SK-N-SH (cell line): ENCODE results near the gene REEP1. TPM values are rescaled to one million over a fixed set of nuclear protein-coding genes. Genes with fewer than 3 reads are reported as not detected.

Experiments
- CTCF ChIA-PET: fragments of 300-600, 350-600 bp; formaldehyde crosslinking; extraction: SDS; loops from one replicate; lab custom pipeline; 2021; lab: Yijun Ruan, JAX
- POLR2A ChIA-PET: fragments of 350-600 bp; sonication (Branson Sonifier 250); formaldehyde crosslinking; extraction: SDS; loops from one replicate; lab custom pipeline; 2020; ENCODE audit warnings: antibody characterized with exemption, inconsistent platforms; lab: Yijun Ruan, JAX
- DNase-seq: peaks from one replicate; pipeline ENCODE4 v3.0.0; 2012
- H2AFZ ChIP-seq: fragments of 200-600 bp; sonication (generic); 2 replicates; pipeline ENCODE4 v1.8.1; 2016; ENCODE audit warnings: antibody characterized with exemption, mild to moderate bottlenecking, low read depth
- H3F3A ChIP-seq: fragments of 200-600 bp; sonication (generic); replicated peaks from 2 replicates; pipeline ENCODE3; 2016; ENCODE audit warnings: antibody characterized with exemption, mild to moderate bottlenecking; ENCODE audit not compliant: insufficient read depth
- H3K27ac ChIP-seq, 2 experiments: fragments of 200-500 bp in 1 of 2; fragments of 200-600 bp in 1 of 2; sonication (Bioruptor generic) in 1 of 2; sonication (generic), shearing (Covaris generic) in 1 of 2; 2 replicates each; pipeline versions ENCODE4 v1.5.1 to v1.6.1; 2014 to 2016; ENCODE audit warnings: low read depth in 2 of 2, inconsistent platforms in 1 of 2, low read length in 1 of 2, mild to moderate bottlenecking in 1 of 2, mixed read lengths in 1 of 2
- H3K27me3 ChIP-seq: fragments of 200-600 bp; sonication (generic), shearing (Covaris generic); 2 replicates; pipeline ENCODE4 v1.6.1; 2016; ENCODE audit warnings: mixed run types; ENCODE audit not compliant: insufficient read depth
- H3K36me3 ChIP-seq, 2 experiments: fragments of 200-500 bp in 1 of 2; fragments of 200-600 bp in 1 of 2; sonication (Bioruptor generic) in 1 of 2; sonication (generic) in 1 of 2; replicated peaks in 1 of 2; 2 replicates each; pipeline versions ENCODE3 to v1.5.1; 2014 to 2016; ENCODE audit warnings: low read length in 1 of 2, mild to moderate bottlenecking in 1 of 2; ENCODE audit not compliant: insufficient read depth in 2 of 2, control insufficient read depth in 1 of 2
- H3K4me1 ChIP-seq, 2 experiments: fragments of 200-500 bp in 1 of 2; fragments of 200-600 bp in 1 of 2; sonication (Bioruptor generic) in 1 of 2; sonication (generic), shearing (Covaris generic) in 1 of 2; 2 replicates each; pipeline versions ENCODE4 v1.5.1 to v1.6.1; 2014 to 2016; ENCODE audit warnings: low read depth in 1 of 2, low read length in 1 of 2, mixed run types in 1 of 2; ENCODE audit not compliant: insufficient read depth in 2 of 2, control insufficient read depth in 1 of 2
- H3K4me2 ChIP-seq: fragments of 200-600 bp; sonication (generic), shearing (Covaris generic); 2 replicates; pipeline ENCODE4 v1.6.1; 2017; ENCODE audit warnings: mixed run types
- H3K4me3 ChIP-seq, 2 experiments: fragments of 200-500 bp in 1 of 2; fragments of 200-600 bp in 1 of 2; sonication (Bioruptor generic) in 1 of 2; sonication (generic), shearing (Covaris generic) in 1 of 2; 2 replicates each; pipeline versions ENCODE4 v1.5.1 to v1.8.1; 2014 to 2016; ENCODE audit warnings: low read depth in 2 of 2, inconsistent platforms in 1 of 2, low read length in 1 of 2, mild to moderate bottlenecking in 1 of 2, mixed read lengths in 1 of 2, moderate library complexity in 1 of 2
- H3K79me2 ChIP-seq: fragments of 200-600 bp; sonication (generic); 2 replicates; pipeline ENCODE4 v1.8.1; 2017; ENCODE audit warnings: mild to moderate bottlenecking; ENCODE audit not compliant: insufficient read depth
- H3K9ac ChIP-seq: fragments of 200-600 bp; sonication (generic); 2 replicates; pipeline ENCODE4 v1.6.1; 2017; ENCODE audit warnings: mixed run types
- H3K9me2 ChIP-seq: fragments of 200-600 bp; sonication (generic); 2 replicates; pipeline ENCODE4 v1.6.1; 2017; ENCODE audit warnings: mixed run types
- H3K9me3 ChIP-seq: fragments of 200-600 bp; sonication (generic); 2 replicates; pipeline ENCODE4 v1.6.1; 2017; ENCODE audit warnings: mixed run types, mild to moderate bottlenecking, moderate library complexity
- H4K20me1 ChIP-seq: fragments of 200-600 bp; sonication (generic); 2 replicates; pipeline ENCODE4 v1.6.1; 2017; ENCODE audit warnings: mild to moderate bottlenecking, mixed run types; ENCODE audit not compliant: insufficient read depth
- CHD2 ChIP-seq: fragments of 150-350 bp; IDR thresholded peaks from 2 replicates; pipeline ENCODE4 v1.6.1; 2018; ENCODE audit warnings: low read length; ENCODE audit not compliant: partially characterized antibody
- ELF1 ChIP-seq: IDR thresholded peaks from 2 replicates; pipeline ENCODE4 v1.4.0; 2012
- FOXM1 ChIP-seq: IDR thresholded peaks from 2 replicates; pipeline ENCODE4 v1.4.0; 2012; ENCODE audit warnings: low read depth, mild to moderate bottlenecking
- GABPA ChIP-seq: IDR thresholded peaks from 2 replicates; pipeline ENCODE4 v1.4.0; 2012; ENCODE audit warnings: low read depth, mild to moderate bottlenecking
- MEF2A ChIP-seq: IDR thresholded peaks from 2 replicates; pipeline ENCODE4 v1.4.0; 2012; ENCODE audit warnings: low read depth, borderline replicate concordance
- POLR2AphosphoS5 ChIP-seq: IDR thresholded peaks from 2 replicates; pipeline ENCODE4 v1.6.1; 2012; ENCODE audit warnings: low read depth, low read length
- RCOR1 ChIP-seq: fragments of 150-350 bp; IDR thresholded peaks from 2 replicates; pipeline ENCODE4 v1.6.1; 2017; ENCODE audit warnings: antibody characterized with exemption, low read length
- RFX5 ChIP-seq: IDR thresholded peaks from 2 replicates; pipeline ENCODE4 v1.6.1; 2012; ENCODE audit warnings: mild to moderate bottlenecking, improper control_type of control experiment, low read length
- RXRA ChIP-seq: IDR thresholded peaks from 2 replicates; pipeline ENCODE4 v1.4.0; 2012; ENCODE audit warnings: low read depth, mild to moderate bottlenecking, borderline replicate concordance
- TCF12 ChIP-seq: IDR thresholded peaks from 2 replicates; pipeline ENCODE4 v1.4.0; 2012
- YY1 ChIP-seq: IDR thresholded peaks from 2 replicates; pipeline ENCODE4 v1.4.0; 2012; ENCODE audit warnings: low read depth, mild to moderate bottlenecking
- WGBS: methylation state at CpG from one replicate; pipeline ENCODE4 v1.1.6; 2017; ENCODE audit warnings: low lambda C conversion rate; 5-methylcytosine and 5-hydroxymethylcytosine counted together
- polyA plus RNA-seq, 3 experiments: library from polyadenylated mRNA; depleted of rRNA; stranded (reverse); fragments of >200 nt; gene quantifications; 2 replicates each; pipeline ENCODE4 v1.2.3, GENCODE V29; 2012
- TF ChIP-seq, protein P1 (sequence below): IDR thresholded peaks from 2 replicates; pipeline ENCODE4 v1.6.1; 2012; ENCODE audit warnings: mild to moderate bottlenecking, low read depth, low read length, moderate library complexity
- TF ChIP-seq, protein P2 (sequence below): fragments of 200-600 bp; sonication (generic); IDR thresholded peaks from 2 replicates; pipeline ENCODE4 v1.6.1; 2017; ENCODE audit warnings: antibody characterized with exemption, mild to moderate bottlenecking, moderate library complexity
- TF ChIP-seq, protein P3 (sequence below): fragments of 150-350 bp; IDR thresholded peaks from 2 replicates; pipeline ENCODE4 v1.6.1; 2017; ENCODE audit warnings: antibody characterized with exemption, low read length, low read depth, borderline replicate concordance
- TF ChIP-seq, protein P4 (sequence below): IDR thresholded peaks from 2 replicates; pipeline ENCODE4 v1.4.0; 2012; ENCODE audit warnings: low read depth, borderline replicate concordance
- TF ChIP-seq, protein P5 (sequence below): IDR thresholded peaks from 2 replicates; pipeline ENCODE4 v1.4.0; 2012; ENCODE audit warnings: low read depth

Gene REEP1
- polyA plus RNA-seq, 1 of the 3 experiments (the other 2 are of a cell fraction): 0.13 TPM

DNA sequence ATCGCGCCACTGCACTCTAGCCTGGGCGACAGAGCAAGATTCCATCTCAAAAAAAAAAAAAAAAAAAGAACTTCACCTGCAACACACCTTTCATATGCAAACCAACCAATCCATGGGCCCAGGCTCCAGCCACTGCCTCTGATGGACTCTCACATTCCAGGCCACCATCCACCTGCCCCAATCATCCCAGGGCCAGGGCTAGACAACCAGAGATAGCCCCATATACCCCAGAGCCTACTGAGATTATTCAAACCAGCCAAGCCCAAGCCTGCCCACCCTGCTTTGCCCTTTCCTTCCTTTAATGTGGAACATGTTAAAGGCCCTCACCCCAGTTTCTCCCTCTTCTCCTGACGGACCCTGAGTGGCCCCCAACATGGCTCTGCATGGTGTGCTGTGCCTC lies 81.1 kb downstream of the REEP1 start (continued):
- TF ChIP-seq, protein P1, sequence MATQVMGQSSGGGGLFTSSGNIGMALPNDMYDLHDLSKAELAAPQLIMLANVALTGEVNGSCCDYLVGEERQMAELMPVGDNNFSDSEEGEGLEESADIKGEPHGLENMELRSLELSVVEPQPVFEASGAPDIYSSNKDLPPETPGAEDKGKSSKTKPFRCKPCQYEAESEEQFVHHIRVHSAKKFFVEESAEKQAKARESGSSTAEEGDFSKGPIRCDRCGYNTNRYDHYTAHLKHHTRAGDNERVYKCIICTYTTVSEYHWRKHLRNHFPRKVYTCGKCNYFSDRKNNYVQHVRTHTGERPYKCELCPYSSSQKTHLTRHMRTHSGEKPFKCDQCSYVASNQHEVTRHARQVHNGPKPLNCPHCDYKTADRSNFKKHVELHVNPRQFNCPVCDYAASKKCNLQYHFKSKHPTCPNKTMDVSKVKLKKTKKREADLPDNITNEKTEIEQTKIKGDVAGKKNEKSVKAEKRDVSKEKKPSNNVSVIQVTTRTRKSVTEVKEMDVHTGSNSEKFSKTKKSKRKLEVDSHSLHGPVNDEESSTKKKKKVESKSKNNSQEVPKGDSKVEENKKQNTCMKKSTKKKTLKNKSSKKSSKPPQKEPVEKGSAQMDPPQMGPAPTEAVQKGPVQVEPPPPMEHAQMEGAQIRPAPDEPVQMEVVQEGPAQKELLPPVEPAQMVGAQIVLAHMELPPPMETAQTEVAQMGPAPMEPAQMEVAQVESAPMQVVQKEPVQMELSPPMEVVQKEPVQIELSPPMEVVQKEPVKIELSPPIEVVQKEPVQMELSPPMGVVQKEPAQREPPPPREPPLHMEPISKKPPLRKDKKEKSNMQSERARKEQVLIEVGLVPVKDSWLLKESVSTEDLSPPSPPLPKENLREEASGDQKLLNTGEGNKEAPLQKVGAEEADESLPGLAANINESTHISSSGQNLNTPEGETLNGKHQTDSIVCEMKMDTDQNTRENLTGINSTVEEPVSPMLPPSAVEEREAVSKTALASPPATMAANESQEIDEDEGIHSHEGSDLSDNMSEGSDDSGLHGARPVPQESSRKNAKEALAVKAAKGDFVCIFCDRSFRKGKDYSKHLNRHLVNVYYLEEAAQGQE: no peak
- no peak for TF ChIP-seq MEF2A
- TF ChIP-seq RXRA: no peak
- TF ChIP-seq CHD2: no peak
- TF ChIP-seq TCF12: no peak
- TF ChIP-seq, protein P2, sequence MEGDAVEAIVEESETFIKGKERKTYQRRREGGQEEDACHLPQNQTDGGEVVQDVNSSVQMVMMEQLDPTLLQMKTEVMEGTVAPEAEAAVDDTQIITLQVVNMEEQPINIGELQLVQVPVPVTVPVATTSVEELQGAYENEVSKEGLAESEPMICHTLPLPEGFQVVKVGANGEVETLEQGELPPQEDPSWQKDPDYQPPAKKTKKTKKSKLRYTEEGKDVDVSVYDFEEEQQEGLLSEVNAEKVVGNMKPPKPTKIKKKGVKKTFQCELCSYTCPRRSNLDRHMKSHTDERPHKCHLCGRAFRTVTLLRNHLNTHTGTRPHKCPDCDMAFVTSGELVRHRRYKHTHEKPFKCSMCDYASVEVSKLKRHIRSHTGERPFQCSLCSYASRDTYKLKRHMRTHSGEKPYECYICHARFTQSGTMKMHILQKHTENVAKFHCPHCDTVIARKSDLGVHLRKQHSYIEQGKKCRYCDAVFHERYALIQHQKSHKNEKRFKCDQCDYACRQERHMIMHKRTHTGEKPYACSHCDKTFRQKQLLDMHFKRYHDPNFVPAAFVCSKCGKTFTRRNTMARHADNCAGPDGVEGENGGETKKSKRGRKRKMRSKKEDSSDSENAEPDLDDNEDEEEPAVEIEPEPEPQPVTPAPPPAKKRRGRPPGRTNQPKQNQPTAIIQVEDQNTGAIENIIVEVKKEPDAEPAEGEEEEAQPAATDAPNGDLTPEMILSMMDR: no peak

DNA sequence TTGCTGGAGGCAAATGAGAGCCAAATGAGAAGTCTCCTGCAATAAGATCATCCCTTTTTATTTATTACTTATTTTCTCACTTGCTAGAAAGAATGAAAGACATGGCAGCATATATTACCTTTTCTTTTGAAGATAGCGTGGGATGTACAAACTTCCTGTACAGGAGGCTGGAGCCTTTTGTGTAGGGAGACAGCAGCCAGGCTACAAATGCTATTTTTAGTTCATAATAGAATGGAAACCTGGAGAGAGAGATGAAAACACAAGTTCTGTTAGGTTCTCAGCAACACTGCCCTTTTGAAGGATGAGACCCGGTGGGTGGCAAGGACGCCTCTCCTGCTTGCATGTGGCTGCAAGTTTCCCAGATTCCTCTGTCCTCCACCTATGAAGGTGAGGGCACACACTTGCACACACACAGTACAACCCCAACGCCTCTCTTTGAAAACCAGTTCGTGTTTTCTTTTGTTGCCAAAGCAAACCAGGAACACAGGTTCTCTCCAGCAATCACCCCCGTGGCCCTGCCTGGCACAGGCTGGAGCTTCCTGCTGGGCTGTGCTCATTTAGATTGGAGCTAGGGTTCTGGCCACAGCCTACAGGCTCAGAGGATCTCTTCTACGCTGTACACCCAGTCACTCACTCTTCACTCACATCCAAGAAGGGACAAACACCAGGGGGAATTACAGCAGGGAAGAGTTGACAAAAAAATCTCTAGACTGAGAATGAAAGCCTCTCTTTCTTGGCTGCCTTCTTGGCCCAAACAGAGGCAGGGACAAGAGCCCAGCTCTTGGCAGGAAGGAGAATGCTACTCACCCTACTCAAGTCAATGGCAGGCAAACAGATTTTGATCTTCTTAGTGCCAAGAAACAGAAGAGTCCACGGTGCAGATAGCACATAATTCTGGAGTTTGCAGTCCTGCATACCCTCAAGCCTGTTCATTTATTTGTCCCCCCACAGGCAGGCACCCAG lies 82.6 kb downstream of the REEP1 start:
- Histone ChIP-seq H3K79me2 (no peaks in the 10 kb centered on the region), H3K9me2 (no peaks in the 10 kb centered on the region), H3K9me3 (no peaks in the 10 kb centered on the region), H3F3A (peaks cover 1% of the 10 kb centered on the region), H4K20me1 (no peaks in the 10 kb centered on the region), H3K27ac (no peak overlapping the region; a peak in 1 of 4 replicates), H3K36me3 (no peaks in the 10 kb centered on the region), H3K27me3 (peaks cover 7% of the 10 kb centered on the region; the same call in 1 of the 2 replicates), H3K4me2 (no peak overlapping the region), H3K9ac (no peak overlapping the region), H2AFZ (no peak overlapping the region), H3K4me1 (peaks cover 0 to 23% of the 10 kb centered on the region in 2 experiments; a peak in 2 of 4 replicates), H3K4me3 (no peak overlapping the region)
- ChIA-PET POLR2A (no interaction called here), CTCF (no interaction called here)
- WGBS: 46% methylated on average over 8 of the region's 8 CpGs
- DNase-seq: no peak
- TF ChIP-seq, protein P3, sequence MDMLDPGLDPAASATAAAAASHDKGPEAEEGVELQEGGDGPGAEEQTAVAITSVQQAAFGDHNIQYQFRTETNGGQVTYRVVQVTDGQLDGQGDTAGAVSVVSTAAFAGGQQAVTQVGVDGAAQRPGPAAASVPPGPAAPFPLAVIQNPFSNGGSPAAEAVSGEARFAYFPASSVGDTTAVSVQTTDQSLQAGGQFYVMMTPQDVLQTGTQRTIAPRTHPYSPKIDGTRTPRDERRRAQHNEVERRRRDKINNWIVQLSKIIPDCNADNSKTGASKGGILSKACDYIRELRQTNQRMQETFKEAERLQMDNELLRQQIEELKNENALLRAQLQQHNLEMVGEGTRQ: no peak
- TF ChIP-seq RFX5 (no peak), YY1 (no peak), RXRA (no peak), CHD2 (no peak), POLR2AphosphoS5 (no peak), GABPA (no peak), FOXM1 (no peak), RCOR1 (no peak), TCF12 (no peak), ELF1 (no peak)
- TF ChIP-seq, protein P4, sequence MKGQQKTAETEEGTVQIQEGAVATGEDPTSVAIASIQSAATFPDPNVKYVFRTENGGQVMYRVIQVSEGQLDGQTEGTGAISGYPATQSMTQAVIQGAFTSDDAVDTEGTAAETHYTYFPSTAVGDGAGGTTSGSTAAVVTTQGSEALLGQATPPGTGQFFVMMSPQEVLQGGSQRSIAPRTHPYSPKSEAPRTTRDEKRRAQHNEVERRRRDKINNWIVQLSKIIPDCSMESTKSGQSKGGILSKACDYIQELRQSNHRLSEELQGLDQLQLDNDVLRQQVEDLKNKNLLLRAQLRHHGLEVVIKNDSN: no peak
- TF ChIP-seq, protein P5, sequence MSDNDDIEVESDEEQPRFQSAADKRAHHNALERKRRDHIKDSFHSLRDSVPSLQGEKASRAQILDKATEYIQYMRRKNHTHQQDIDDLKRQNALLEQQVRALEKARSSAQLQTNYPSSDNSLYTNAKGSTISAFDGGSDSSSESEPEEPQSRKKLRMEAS: no peak
- TF ChIP-seq, protein P1: no peak
